T follicular helper cell (primary cell): ENCODE data around the gene GTSE1.

Experiments
- DNase-seq: peaks from one replicate; pipeline ENCODE4 v3.0.0-alpha.2; 2020; ENCODE audit warnings: low read depth

GTSE1 gene

DNA sequence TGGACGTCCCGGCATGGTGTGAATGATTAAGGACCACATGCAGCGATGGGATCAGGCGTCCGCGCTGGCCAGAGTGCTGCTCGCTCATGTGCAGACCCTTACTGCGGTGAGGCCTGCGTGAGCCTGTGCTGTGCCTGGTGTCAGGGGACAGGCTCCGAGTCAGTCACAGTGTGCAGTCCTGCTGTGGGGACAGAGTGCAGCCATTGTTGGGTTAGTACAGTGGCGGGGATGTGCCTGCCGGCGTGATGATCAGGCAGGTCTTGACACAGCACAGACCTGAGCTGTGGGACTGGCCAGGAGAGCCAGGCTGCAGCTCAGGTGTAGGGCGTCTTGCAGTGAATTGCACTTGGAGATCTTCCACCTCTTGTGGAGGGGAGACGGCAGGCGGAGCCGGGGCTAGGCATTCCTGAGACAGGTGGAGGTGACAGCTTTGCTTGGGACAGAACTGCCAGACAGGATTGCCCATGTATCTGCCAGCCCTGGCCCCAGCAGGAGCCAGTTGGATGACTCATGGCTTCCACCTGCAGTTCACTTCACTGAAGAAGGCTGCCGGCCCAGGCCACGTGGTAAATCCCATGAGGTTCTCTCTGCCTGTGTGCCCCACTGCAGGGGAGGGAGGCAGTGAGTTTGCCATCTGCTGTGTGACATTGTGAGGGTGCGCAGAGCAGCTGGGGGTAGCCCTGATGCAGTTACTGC lies 56.2 kb downstream of the GTSE1 start:
- DNase-seq, result no peak

DNA sequence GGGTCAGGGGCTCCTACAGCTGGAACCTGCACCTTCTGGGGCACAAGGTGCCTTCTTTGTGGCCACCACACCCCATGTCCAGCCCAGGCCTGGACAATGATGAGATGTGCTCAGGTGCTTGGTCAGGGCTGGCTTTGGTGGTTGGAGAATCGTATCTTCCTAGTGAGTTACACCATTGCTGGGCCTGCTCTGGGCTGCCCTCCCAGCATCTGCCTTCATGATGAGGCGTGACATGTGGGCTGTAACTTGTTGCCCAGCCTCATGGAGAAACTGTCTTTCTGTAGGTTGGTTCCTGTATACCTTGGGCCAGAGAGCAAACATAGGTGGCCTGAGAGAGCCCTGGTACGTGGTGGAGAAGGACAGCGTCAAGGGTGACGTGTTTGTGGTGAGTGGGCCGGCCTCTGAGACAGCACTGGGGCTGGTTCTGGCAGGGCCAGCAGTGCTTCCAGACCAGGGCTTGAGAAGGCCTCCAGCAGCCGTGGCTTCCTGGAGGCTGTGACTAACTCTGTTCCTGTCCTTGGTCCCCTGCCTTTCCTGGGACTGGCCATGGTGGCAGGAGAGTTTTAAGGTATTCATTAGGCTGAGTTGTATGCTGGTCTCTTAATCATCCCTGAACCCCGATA lies 56.9 kb downstream of the GTSE1 start:
- DNase-seq, result no peak

DNA sequence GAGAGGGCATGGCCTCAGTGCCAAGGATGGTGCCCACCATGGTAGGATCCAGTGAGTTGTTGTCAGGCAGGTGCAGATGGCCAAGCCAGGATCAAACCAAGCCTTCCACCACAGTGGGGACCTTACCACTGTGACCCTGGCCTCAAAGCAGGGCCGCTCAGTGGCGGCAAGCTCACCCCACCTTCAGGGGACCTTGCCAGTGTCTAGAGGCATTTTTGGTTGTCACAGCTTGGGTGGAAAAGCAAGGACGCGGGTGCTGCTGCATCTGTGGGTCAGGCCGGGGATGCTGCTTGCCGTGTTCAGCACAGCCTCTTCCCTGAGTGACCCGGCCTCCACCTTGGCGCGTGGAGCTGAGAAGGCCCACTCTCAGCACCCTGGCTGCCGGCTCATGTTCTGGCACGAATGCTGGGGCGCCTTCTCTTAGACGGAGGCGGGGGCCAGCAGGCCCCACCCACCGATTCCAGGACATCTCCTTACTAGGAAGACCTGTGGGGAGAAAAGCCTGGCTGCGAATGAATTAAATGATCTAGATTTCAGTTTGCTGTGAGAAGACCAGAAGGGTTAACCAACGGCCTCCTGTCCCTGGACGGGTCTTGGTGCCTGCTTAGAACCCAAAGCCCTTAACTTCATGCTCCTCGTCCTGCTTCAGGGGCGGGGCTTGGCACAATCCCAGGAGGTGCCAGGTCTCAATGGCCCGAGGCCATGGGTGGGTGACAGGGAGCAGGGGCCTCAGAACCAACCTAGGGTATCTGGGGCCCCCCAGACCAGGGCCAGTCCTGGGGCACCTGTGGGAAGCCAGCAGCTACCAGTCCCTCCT lies 57.7 kb downstream of the GTSE1 start:
- DNase-seq, result no peak

DNA sequence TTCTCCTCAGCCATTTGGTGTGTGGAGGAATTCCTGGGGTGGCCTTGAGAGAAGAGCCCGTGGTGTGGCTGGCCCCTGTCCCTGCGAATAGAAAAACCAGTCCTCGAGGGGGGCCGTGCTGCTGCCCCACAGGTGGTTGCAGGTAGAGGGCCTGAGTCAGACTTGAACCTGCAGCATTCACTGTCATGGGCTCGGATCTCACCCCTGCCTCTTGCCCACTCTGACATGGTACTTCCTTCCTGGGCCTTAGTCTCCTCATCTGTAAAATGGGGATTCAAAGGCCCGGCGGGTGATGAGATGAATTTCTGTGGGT lies 58.3 kb downstream of the GTSE1 start:
- no peak for DNase-seq

DNA sequence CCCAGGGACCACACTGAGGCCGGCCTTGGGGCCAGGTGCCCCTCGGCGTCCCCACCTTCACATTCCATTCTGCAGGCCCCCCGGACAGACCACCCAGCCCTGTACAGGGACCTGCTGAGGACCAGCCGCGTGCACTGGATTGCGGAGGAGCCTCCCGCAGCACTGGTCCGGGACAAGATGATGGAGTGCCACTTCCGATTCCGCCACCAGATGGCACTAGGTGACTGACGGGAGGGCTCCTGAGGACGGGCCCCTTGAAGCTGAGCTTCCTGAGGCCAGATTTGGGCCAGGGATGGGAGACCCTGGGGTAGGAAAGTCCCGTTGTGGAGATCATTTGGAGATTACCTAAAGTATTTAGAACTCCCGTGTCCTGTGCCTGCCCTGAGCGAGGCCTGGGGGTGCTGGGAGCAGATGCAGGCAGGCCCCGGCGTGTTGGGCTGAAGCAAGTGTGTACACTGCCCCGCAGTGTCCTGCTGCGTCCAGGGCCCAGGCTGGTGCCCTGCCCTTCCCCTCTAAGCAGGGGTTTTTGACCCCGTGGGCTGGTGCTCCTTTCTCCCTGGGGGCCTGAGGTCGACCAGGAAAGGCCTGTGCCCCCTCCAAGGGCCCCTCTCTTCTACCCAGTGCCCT lies 58.8 kb downstream of the GTSE1 start:
- peak; percentile 31 for DNase-seq

DNA sequence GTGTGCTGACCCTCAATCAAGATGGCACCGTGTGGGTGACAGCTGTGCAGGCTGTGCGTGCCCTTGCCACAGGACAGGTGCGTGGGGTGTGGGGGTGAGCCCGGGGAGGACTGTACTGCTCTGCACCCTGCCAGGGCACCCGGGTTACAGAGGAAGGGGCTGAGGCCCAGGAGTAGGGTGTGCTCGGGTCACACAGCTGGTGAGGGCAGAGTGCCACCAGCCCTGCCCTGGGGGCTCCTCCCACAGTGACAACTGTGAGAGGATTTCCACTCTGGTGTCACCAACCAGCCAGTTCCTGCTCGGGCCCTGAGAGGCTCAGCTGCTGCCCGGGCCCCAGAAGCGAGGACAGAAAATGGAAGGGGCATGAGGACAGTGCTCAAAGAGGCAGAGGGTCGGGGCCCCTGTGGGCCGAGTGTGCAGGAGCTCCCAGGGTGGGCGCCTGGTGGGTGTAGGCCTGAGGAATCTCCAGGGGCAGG lies 59.4 kb downstream of the GTSE1 start:
- no peak for DNase-seq

DNA sequence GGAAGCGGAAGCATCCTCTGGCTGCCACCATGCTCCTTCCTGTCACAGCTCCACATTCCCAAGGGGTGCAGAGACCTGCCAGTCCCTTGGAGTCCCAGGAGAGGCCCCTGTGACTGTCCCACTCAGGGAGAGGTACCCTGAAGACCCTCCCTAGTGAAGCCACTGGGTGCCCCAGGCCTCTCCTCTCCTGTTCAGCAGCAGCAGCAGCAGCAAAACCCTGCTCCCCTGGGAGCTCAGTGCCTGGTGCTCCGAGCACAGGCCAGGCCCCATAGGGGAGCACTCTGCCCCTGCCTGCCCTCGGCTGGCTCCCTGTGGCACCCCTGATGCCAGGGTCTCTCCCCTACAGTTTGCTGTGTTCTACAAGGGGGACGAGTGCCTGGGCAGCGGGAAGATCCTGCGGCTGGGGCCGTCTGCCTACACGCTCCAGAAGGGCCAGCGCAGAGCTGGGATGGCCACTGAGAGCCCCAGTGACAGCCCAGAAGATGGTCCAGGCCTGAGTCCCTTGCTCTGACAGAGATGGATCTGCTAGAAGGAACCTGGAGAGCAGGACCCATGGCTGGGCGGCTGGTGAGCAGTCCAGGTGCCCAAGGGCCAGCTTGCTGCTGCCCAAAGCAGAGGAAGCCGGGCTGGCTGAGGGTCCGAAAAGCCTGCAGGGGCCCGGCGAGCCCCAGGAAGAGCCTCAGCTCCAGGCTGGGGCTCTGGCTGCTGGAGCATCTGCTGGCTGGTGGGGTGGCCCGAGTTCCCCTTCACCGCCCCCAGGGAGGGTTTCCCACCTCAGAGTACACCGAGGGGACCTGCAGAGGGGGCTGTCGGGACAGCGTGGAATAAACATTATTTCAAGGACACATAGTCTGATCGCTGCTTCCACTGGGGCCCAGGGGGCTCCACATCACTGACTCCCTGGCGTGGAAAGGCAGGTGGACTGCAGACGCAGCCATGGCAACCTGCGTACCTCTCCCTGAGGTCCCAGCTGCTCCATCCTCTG lies 60.1 kb downstream of the GTSE1 start:
- no peak for DNase-seq

DNA sequence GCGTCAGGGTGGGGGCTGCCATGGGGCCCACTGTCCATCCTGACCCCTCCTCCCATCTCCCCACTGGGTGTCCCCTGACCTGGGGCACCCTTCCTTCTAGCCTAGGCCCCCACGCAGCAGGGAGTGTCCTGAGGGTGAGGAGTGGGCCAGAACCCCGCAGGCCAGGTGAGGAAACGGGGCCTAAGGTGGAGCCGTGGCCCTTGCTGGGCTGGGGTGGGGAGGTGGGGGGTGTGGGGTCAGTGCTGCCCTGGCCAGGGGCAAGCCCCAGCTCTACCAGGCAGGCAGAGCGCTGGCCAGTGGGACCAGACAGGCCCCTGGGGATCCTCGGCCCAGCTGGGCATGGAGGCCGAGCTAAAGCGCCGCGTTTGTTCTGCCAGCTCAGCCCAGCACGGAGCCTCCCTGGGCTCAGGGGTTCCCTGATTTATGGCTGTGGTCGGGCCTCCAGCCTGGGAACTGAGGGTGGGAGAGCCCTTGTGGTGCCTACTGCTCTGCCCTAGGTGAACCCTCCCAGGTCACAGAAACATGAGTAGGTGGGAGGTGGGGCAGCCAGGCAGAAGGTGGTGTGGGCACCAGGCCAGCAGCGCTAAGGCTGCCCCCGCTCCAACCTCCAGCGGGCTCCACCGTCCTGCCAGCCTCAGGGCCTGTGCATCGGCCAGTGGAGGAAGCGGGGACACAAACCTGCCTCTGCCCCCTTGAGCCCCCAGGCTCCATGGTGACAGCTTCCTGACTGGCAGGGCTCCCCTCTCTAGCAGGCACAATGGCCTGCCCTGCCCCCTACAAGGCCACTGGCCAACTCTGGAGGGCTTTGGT lies 61.2 kb downstream of the GTSE1 start:
- DNase-seq, result no peak

DNA sequence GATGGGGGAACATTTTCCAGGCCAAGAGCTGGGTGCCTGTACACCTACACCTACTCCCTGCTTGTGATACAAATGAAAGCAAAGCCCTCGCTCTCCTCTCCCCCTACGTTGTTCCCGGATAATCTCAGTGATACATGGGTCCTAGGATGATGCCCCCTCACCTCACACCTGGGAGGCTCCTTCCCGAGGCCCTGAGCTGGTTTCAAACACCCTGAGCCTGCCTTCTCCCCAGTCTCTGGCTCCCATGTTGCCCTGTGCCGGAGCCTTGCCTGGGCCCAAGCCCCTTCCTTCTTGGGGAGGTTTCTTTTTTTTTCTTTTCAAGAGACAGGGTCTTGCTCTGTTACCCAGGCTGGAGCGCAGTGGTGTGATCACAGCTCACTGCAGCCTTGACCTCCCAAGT lies 62.1 kb downstream of the GTSE1 start:
- DNase-seq, result no peak

DNA sequence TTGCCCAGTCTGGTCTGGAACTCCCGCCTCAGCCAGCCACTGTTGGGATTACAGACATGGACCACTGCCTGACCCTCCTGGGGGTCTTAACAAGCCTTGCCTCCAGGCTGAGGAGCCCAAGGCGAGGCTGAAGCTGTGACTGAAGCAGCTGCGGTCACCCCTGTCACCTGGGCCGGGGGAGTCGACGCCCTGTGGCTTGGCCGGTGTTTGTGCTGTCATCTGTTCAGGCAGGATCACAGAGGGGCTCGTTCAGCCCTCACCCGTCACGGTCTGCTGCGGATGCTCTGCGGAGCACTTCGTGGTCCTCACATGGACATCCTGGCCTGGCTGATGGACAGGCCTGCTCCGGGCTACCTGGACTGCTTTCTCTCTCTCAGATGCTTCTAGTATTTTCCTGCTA lies 62.7 kb downstream of the GTSE1 start:
- no peak for DNase-seq

DNA sequence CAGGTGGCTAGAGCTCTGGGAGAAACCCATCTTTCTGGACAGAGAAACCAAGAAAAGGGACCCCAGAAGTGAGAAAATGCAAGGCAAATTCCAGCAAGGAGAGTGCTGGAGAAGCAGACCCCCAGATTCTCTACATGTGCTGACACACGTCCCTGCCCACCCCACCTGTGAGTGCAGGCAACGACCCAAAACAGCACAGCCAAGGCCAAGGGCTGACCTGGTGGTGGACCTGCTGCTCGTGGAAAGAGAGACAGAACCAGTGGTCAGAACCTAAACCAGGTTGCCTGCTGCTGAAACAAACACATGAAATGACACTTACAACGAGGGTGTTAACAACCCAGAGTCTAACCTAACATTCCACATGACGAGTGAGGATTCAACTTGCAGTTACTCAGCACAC lies 63.4 kb downstream of the GTSE1 start:
- no peak for DNase-seq

DNA sequence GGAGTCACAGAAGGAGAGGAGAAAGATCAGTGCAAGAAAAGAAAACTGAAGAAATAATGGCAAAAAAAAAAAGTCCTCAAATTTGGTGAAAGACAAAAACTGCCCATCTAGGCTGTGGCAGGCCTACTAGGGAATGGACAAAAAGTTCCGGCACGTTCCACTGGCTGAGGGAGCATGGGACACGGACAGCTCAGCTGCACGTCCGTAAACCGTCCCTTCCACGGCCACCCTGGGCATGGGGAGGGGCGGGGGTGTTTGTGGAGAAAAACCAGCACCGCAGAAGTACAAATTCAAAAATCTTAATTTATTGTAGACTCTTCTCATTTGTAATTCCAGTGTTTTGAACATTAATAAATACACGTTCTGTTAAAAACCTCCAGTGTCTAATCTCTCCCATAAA lies 64.2 kb downstream of the GTSE1 start:
- DNase-seq, result no peak

DNA sequence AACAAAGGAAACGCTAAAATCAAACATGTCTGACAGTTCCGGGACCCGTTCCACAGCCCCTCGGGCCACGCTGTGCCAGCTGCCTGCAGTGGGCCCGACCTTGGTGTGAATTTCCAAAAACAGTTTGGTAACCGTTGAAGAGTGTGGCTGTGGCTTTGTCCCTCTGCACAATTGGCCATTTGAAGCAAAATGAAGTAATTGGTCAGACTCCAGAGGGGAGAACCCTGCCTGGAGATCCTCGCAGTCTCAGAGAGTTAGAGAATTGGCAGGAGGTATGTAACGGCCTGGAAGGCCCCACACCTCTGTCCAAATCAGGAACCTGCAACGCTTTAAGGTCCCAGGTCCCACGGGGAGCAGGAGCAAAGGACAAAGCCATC lies 65.1 kb downstream of the GTSE1 start:
- no peak for DNase-seq

DNA sequence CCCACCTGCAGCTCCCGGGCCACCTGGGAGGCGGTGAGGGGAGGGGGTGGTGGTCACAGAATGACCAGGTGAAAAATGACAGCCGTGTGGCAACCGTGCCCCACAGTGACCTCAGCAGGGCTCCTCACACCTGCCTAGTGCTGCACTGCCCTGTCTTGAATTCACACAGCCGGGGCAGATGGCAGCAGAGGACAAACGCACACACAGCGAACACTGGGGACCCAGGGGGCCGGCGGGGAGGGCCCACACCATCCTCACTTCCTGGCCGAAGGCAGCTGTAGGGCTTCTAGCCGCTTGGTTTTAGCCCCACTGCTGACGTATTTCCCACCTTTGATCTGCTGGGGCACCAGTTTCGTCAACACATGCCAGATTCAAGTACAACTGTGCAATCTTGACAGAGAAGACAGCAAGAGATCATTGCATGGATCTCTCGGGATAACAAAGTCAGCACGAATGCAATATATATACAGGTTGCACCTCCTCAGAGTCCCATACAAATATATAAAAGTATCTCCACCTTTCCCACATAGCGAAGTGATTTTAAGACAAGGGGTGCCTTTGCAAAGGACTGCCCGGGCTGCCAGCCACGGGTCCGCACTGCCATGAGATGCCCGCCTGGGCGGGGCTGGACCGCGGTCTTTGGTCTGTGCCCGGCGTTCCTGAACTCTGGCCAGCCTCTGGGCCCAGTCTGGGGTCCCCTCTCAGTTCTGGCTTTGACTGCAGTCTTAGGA lies 65.7 kb downstream of the GTSE1 start:
- DNase-seq, result no peak

DNA sequence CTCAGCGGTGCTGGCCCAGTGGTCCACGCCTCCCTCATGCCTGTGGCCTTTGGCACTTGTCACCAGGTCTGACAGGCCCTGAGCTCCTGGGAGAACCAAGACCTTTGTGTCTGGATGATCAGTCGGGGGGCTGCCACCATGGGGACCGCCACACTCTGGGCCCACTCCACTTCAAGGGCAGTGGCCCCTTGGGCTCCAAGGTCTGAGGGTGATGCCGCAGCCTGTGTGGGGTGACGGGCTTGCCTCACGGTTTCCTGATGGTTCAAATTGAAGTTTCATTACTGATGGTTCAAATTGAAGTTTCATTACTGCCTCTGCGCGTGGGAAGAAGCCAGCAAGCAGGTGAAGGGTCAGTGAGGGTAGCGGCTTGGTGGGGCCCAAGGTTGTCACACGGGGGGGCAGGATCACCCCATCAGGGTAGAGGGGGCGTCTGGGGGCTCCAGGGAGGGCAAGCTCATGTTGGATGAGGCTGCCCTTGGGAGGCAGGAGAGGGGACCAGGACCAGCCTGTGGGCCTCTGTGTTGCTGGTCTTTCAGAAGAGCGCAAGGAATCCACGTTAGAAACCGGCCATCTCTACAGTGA lies 66.4 kb downstream of the GTSE1 start:
- DNase-seq, result no peak

DNA sequence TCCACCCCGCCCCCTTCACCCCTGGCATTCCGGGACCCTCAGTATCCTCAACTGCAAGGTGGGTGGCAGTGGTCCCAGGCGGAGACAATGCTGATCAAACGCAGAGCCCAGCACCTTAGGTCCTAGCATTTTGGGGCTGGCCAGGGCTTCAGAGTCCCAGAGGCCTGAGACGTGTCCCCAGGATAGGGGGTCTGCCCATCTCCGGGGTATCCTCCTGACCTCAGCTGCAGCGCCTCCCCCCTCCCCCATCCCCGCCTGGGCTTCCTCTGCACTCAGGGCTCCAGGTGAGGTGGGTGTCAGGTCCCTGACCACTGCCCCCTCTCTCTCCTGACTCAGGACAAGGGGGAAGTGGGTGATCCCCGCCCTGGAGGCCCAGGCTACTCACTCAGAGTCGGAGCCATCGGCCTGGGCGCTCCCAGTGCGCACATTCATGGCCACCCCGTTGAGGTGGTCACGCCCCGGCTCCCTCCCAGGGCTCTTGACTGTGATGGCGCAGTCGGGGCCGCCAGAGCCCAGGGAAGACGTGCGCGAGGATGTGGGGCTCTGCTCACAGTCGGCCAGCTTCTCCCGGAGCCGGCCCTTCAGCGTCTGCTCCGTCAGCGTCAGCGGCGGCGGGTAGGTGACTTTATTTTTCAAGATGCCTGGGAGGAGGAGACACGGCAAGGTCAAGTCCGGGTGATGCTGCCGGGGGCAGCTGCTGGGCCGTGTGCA lies 67.1 kb downstream of the GTSE1 start:
- no peak for DNase-seq

DNA sequence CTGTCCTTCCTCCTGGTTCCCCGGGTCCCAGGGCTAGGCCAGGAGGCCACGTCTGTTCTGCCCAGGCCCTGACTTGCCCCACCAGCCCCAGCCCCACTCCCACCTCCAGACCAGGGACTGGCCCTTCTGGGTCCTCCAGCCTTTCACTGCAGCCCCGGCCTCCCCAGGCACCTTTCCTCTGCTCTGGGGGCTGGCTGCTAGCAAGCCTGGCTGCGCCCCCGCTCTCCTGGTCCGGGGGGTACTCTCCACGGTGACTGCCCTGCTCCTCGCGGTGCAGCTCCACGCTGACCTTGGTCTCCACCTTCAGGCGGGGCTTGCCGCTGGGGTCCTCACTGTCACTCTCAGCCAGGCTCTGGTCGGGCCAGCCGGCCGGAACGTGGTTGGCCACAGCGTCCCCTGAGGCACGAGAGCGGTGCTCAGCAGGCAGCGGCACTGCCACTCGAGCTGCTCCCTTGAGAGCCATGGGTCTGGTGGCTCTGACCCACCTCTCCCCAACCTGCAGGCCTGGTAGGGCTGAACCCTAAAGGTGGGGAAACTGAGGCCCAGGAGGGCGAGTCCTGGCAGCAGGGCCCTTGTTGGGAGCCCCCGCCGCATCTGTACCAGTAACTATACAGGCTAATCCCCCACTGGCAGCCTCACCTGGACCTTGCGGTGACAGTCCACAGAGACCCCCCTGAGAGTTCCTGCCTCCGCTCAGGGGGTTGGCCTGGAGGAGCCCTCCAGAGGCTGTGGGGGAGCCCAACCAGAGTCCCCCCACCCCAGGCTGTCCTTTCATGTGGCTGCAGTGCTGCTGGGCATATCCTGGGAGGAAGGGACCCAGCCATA lies 67.9 kb downstream of the GTSE1 start:
- DNase-seq, result no peak

DNA sequence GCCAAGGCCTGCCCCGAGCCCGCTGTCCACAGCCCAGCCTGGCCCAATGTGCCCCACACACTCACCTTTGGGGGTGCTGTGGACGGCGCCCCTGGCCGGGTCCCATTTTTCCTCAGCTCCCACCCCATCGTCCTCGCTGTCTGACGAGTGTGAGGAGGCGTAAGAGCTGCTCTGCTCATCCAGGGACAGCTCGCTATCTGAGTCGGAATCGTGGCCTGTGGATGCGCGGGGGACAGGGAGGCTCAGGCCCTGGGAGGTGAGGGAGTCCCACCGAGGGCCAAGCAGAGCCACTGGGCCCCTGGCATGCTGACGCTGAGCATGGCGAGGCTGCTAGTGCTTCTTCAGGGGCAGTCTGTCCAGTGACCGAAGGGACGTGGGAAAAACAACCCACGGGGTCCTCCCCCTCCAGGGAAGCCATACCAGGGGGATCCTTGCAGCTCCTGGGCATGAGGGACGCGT lies 68.5 kb downstream of the GTSE1 start:
- no peak for DNase-seq
